HUES48 (cell line): ENCODE measurements around the gene DLGAP3.
A peak's percentile ranks its signal among the peaks of the same experiment; 100 is the strongest.

Source experiments
- H3K27ac ChIP-seq: one replicate; pipeline ENCODE4 v1.7.0; 2013; ENCODE audit warnings: low read depth, low read length, inconsistent platforms
- H3K27me3 ChIP-seq: 2 replicates; pipeline ENCODE4 v1.6.1; 2013; ENCODE audit warnings: mild to moderate bottlenecking, low read length; ENCODE audit not compliant: control insufficient read depth, insufficient read depth
- H3K36me3 ChIP-seq: 2 replicates; pipeline ENCODE4 v1.6.1; 2013; ENCODE audit warnings: low read length; ENCODE audit not compliant: control insufficient read depth, insufficient read depth
- H3K4me1 ChIP-seq: 2 replicates; pipeline ENCODE4 v1.6.1; 2013; ENCODE audit warnings: mild to moderate bottlenecking, low read length; ENCODE audit not compliant: control insufficient read depth, insufficient read depth
- H3K4me3 ChIP-seq: 2 replicates; pipeline ENCODE4 v1.5.1; 2013; ENCODE audit warnings: mild to moderate bottlenecking, low read depth, low read length
- H3K9ac ChIP-seq: 2 replicates; pipeline ENCODE4 v1.6.1; 2013; ENCODE audit warnings: mild to moderate bottlenecking, low read depth, low read length, moderate library complexity
- H3K9me3 ChIP-seq: 2 replicates; pipeline ENCODE4 v1.6.1; 2013; ENCODE audit warnings: low read length; ENCODE audit not compliant: control insufficient read depth, insufficient read depth

Gene DLGAP3, protein sequence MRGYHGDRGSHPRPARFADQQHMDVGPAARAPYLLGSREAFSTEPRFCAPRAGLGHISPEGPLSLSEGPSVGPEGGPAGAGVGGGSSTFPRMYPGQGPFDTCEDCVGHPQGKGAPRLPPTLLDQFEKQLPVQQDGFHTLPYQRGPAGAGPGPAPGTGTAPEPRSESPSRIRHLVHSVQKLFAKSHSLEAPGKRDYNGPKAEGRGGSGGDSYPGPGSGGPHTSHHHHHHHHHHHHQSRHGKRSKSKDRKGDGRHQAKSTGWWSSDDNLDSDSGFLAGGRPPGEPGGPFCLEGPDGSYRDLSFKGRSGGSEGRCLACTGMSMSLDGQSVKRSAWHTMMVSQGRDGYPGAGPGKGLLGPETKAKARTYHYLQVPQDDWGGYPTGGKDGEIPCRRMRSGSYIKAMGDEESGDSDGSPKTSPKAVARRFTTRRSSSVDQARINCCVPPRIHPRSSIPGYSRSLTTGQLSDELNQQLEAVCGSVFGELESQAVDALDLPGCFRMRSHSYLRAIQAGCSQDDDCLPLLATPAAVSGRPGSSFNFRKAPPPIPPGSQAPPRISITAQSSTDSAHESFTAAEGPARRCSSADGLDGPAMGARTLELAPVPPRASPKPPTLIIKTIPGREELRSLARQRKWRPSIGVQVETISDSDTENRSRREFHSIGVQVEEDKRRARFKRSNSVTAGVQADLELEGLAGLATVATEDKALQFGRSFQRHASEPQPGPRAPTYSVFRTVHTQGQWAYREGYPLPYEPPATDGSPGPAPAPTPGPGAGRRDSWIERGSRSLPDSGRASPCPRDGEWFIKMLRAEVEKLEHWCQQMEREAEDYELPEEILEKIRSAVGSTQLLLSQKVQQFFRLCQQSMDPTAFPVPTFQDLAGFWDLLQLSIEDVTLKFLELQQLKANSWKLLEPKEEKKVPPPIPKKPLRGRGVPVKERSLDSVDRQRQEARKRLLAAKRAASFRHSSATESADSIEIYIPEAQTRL

DNA sequence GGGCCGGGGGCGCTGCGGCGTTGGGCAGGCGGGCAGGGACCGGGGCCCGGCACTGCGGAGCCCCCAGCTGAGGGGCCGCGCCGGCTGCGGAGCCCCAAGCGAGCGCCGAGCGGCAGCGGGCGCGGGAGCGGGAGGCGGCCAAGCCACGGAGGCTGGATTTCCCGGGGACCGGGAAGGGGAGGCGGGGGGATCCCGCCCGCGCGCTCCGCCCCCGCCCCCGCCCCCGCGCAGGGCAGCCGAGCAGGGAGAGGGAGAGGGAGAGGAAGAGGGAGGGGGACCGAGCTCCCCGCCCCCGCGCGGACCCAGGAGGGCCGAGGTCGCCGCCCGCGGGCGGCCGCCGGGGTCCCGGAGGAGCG lies at the start of gene DLGAP3:
DLGAP3 (minus strand) TSS at position 154 of the 356 bp plus-strand sequence. CDS start 24,267 bp downstream, outside the sequence.
- H3K36me3 ChIP-seq, result no peaks in the 10 kb centered on the region
- no peak within 1 kb of the TSS for H3K27ac ChIP-seq
- H3K4me3 ChIP-seq, result peak within 1 kb of the TSS; percentile 71
- no peak within 1 kb of the TSS for H3K9ac ChIP-seq
- H3K9me3 ChIP-seq, result no peaks in the 10 kb centered on the region
- 0 out of 2 replicates have a peak, but pooled peaks cover 6% of the 10 kb centered on the region for H3K4me1 ChIP-seq
- H3K27me3 ChIP-seq, result peaks cover 49% of the 10 kb centered on the region

DNA sequence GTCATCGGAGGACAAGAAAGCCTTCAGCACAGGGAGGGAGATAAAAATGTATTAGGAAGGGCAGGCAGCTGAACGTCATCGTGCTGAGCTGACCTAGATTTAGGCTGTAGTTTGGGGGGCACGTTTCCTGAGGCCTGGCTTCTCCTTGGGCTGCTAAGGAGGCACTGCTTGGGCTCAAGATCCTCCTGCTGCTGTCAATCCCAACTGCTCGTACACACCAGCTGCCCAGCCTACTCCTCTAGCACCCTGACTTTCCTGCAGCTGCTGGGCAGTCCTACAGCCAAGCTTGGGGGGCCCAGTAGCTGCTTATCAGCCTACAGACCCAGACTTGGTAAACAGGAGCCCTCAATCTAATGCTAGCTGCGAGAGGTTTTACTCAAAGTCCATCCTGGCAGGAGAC lies 49.5 kb upstream of the DLGAP3 start:
- Histone ChIP-seq H3K27me3 (no peaks in the 10 kb centered on the region), H3K9ac (no peak overlapping the region), H3K9me3 (no peaks in the 10 kb centered on the region), H3K4me3 (no peak overlapping the region), H3K4me1 (no peaks in the 10 kb centered on the region), H3K36me3 (no peaks in the 10 kb centered on the region), H3K27ac (no peak overlapping the region)

DNA sequence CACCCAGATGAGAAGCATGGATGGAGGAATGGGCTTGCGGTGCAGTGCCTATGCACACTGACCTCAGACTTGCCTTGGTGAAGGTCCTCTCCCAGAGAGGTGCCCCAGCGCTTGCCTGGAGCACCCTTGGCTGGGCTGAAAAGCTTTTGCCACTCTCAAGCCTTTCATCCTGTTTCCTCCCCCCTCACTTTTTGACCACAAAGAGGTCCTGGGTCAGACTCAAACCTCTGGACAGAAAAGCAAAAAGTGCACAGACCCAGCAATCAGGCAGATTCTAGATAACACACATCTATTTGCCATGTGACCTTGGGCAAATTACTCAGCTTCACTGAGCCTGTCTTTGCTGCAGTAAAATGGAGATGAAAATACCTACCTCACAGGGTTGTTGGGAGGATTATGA lies 48.4 kb upstream of the DLGAP3 start:
- H3K4me3 ChIP-seq, result no peak overlapping the region
- H3K9ac ChIP-seq, result no peak overlapping the region
- H3K36me3 ChIP-seq, result no peaks in the 10 kb centered on the region
- H3K4me1 ChIP-seq, result no peaks in the 10 kb centered on the region
- no peaks in the 10 kb centered on the region for H3K27me3 ChIP-seq
- no peak overlapping the region for H3K27ac ChIP-seq
- no peaks in the 10 kb centered on the region for H3K9me3 ChIP-seq

DNA sequence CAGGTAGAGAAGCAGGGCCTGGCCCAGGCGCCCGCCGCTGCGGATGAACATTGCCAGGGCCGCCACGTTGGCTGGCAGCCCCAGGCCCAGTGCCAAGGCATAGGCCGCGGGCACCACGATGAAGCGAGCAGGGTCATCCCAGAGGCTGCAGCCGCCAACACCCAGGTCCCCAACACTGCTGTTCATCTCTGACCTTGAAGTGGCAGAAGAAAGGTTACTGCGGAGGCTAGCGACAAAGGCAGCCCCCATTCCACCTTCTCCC lies 47.7 kb upstream of the DLGAP3 start:
- peaks cover under 1% of the 10 kb centered on the region; the same call in 1 of the 2 replicates for H3K4me1 ChIP-seq
- no peaks in the 10 kb centered on the region for H3K9me3 ChIP-seq

DNA sequence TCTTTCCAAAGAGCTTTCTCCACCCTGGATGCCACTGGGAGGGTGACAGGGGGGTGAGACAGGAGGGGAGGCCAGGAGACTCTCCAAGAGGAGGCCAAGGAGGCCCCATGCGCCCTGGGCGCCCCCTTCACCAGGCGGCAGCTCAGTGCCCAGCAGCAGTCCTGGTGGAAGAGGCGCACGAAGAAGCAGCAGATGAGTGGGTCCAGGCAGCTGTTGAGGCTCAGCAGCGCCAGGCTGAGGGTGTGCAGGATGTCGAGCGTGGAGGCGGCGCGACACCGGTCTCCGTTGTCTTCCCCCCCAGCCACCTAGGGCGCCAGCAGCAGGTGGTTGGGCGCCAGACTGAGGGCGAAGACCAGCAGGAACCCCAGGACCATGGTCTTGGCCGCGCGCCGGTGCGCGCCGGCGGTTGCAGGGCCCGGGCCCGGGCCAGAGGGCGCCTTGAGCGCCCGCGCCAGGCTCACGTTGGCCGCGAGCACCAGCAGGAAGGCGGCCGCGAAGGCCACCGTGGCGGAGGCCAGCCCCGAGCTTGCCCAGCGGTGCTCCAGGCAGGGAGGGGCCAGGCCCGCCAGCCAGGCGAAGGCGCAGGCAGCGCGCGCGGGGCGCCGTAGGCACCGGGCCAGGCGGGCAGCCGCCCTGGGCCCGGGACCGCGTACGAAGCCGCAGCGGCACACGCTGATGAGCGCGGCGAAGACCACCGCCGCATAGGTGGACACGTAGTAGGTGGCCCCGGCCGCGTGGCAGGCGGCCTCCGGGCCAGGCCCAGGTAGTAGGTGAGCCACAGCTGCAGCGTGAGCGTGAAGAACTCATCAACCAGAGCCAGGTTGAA lies 47.1 kb upstream of the DLGAP3 start:
- no peaks in the 10 kb centered on the region for H3K9me3 ChIP-seq
- H3K4me3 ChIP-seq, result no peak overlapping the region
- H3K36me3 ChIP-seq, result no peaks in the 10 kb centered on the region
- no peak overlapping the region for H3K9ac ChIP-seq
- no peak overlapping the region for H3K27ac ChIP-seq
- peaks cover 6% of the 10 kb centered on the region for H3K4me1 ChIP-seq
- no peaks in the 10 kb centered on the region for H3K27me3 ChIP-seq

More for the DNA sequence above, 47.7 kb upstream of the DLGAP3 start:
- H3K36me3 ChIP-seq, result no peaks in the 10 kb centered on the region
- no peak overlapping the region for H3K27ac ChIP-seq
- H3K9ac ChIP-seq, result no peak overlapping the region
- H3K4me3 ChIP-seq, result no peak overlapping the region
- H3K27me3 ChIP-seq, result no peaks in the 10 kb centered on the region

DNA sequence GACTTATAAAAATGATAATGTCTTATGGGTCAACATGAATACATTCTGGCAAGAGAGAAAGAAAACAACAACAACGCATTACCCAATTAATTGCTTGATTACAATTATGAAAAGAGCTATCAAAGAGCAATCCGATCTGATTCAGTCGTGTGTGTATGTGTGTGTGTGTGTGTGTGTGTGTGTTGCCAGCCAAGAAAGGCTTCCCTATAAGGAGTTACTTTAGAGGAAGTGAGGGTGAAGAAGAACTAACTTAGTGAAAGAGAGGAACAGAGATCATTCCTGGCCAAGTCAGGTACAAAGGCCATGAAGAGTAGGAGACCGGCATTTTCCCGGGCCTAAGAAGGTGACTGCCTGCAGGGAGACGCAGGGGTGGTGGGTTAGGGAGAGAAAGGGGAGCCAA lies 46.3 kb upstream of the DLGAP3 start:
- H3K36me3 ChIP-seq, result no peaks in the 10 kb centered on the region
- H3K9ac ChIP-seq, result no peak overlapping the region
- H3K4me3 ChIP-seq, result no peak overlapping the region
- no peaks in the 10 kb centered on the region for H3K9me3 ChIP-seq
- H3K27ac ChIP-seq, result no peak overlapping the region
- no peaks in the 10 kb centered on the region for H3K27me3 ChIP-seq
- H3K4me1 ChIP-seq, result peaks cover 15% of the 10 kb centered on the region

DNA sequence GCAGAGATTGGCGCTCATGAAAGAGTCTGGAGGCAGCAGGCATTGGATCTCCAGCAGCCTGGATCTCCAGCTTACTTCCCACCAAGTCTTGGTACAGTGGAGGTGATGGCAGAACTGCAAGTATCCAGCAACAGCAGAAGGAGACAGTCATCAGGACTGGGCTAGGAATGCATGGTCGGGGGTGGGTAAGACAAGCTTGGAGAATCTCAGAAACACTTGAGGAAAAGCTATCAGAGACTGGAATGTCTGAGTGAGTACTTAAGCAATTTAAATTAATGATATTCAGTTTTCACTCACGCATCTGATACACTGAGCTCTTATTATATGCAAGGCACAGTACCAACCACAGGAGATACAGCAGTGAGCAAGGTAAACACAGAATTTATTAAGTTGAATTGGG lies 45.9 kb upstream of the DLGAP3 start:
- no peak overlapping the region for H3K9ac ChIP-seq
- H3K27me3 ChIP-seq, result no peaks in the 10 kb centered on the region
- no peak overlapping the region for H3K4me3 ChIP-seq
- H3K9me3 ChIP-seq, result no peaks in the 10 kb centered on the region
- no peaks in the 10 kb centered on the region for H3K36me3 ChIP-seq
- H3K4me1 ChIP-seq, result peaks cover 19% of the 10 kb centered on the region
- no peak overlapping the region for H3K27ac ChIP-seq

DNA sequence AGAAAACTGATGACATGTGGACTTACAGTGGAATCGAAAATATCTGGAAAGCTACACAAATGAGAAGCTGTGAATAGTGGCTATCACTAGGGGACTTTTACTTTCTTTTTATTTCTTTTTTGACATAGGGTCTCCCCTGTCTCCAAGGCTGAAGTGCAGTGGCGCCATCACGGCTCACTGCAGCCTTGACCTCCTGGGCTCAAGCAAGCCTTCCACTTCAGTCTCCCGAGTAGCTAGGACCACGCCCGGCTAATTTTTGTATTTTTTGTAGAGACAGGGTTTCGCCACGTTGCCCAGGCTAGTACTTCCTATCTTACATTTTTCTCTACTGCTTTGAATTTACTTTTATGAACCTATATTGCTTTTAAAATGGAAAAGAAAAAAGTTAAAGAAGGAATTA lies 45.2 kb upstream of the DLGAP3 start:
- Histone ChIP-seq H3K36me3 (no peaks in the 10 kb centered on the region), H3K27ac (no peak overlapping the region), H3K9me3 (no peaks in the 10 kb centered on the region), H3K4me3 (no peak overlapping the region), H3K9ac (no peak overlapping the region), H3K4me1 (peaks cover 20% of the 10 kb centered on the region), H3K27me3 (no peaks in the 10 kb centered on the region)

DNA sequence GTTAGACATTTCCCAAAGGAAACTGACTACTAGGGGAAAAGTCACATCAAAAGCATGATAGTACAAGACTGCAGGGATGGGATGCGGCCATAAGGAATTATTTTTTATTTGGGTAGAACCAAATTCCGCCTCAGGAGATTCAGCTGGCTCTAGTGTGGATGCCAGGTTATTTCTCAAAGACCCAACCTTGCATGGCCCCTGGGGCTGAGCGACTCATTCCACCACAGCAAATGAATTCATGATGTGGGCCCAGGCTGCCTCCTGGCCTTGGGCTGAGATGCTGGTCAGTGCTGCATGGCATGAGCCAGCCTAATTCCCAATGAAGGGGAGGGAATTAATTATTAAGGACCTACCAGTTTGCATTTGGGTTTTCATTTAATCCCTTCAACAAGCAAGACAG lies 43.9 kb upstream of the DLGAP3 start:
- Histone ChIP-seq H3K27ac (no peak overlapping the region), H3K9me3 (peaks cover 5% of the 10 kb centered on the region; the same call in 1 of the 2 replicates), H3K4me3 (no peak overlapping the region), H3K4me1 (peaks cover 20% of the 10 kb centered on the region), H3K27me3 (no peaks in the 10 kb centered on the region), H3K36me3 (no peaks in the 10 kb centered on the region), H3K9ac (no peak overlapping the region)

DNA sequence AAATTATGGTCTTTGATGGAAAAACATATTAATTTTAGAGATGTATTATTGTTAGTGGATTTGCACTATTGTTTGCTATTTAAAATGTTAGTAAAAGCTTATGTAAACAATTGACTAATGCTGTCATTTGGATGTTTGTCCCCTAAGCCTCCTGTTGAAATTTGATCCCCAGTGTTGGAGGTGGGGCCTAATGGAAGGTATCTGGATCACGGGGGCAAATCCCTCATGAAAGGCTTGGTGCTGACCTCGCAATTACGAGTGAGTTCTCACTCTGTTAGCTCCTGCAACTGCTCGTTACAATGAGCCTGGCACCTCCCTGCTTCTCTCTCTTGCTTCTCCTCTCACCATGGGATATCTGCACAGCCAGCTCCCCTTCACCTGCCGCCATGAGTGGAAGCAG lies 41.4 kb upstream of the DLGAP3 start:
- H3K9me3 ChIP-seq, result peaks cover 5% of the 10 kb centered on the region; the same call in 1 of the 2 replicates
- no peak overlapping the region for H3K4me3 ChIP-seq
- H3K36me3 ChIP-seq, result no peaks in the 10 kb centered on the region
- no peak overlapping the region for H3K27ac ChIP-seq
- H3K27me3 ChIP-seq, result no peaks in the 10 kb centered on the region
- H3K4me1 ChIP-seq, result peaks cover 20% of the 10 kb centered on the region
- H3K9ac ChIP-seq, result no peak overlapping the region
